ENCODE measurements around the gene EIF5AL1.

Gene EIF5AL1

DNA sequence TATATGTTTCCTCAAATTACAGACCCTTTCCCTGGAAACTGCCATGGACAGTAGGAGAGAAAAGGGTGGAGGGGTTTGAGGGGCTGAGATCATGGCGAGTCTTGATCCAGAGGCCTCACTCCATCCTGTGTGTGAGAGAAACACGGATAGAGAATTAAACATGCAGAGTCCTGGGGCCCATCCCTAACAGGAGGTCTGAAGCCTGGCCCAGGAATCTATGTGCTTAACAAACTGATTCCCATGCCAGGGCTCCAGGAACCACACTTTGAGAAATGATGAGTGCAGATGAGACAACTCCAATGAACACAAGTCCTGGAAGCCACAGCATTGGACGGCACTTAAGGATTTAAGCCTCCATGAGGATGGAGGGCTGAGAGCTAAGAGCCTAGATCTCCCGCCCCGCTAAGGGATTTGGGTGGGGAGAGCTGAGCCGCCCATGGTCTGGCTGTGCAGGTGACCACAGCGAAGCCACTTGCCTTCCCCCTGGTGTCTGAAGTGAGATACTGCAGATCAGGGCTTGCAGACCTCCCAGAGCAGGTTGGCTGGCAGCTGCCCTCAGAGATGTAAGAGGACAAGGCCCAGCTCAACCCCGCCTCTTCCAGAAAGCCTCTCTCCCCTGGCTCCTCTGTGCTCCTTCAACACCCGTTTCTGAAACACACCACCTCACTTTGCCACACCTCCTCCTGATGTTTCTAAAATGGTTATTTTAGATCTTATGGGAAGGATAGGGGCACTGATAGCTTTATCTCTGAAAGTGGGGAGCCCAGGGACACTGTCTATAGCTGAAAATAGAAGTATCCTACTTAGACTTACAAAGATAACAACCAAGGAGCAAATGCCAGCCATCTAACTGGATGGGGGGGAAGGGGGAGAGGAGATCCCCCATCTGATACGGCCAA is 24.8 kb upstream of the EIF5AL1 start:
- Histone ChIP-seq H3K27ac (peak overlapping the region; percentile 54 to 73), H3K4me1 (peaks cover 0 to 35% (median 24%) of the 10 kb centered on the region in 4 donors), H3K36me3 (no peaks in the 10 kb centered on the region), H3K27me3 (no peaks in the 10 kb centered on the region), H3K9me3 (no peaks in the 10 kb centered on the region), H3K4me3 (no peak overlapping the region)
- intact Hi-C loops (cut with DNase I; ENCODE audit: low total_unique reads), result no loop called here
- DNase-seq, result peak; percentile 61 to 74
- TF ChIP-seq, protein P1, sequence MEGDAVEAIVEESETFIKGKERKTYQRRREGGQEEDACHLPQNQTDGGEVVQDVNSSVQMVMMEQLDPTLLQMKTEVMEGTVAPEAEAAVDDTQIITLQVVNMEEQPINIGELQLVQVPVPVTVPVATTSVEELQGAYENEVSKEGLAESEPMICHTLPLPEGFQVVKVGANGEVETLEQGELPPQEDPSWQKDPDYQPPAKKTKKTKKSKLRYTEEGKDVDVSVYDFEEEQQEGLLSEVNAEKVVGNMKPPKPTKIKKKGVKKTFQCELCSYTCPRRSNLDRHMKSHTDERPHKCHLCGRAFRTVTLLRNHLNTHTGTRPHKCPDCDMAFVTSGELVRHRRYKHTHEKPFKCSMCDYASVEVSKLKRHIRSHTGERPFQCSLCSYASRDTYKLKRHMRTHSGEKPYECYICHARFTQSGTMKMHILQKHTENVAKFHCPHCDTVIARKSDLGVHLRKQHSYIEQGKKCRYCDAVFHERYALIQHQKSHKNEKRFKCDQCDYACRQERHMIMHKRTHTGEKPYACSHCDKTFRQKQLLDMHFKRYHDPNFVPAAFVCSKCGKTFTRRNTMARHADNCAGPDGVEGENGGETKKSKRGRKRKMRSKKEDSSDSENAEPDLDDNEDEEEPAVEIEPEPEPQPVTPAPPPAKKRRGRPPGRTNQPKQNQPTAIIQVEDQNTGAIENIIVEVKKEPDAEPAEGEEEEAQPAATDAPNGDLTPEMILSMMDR (IDR thresholded peaks at IDR 0.05), result peak; percentile 37 to 39

DNA sequence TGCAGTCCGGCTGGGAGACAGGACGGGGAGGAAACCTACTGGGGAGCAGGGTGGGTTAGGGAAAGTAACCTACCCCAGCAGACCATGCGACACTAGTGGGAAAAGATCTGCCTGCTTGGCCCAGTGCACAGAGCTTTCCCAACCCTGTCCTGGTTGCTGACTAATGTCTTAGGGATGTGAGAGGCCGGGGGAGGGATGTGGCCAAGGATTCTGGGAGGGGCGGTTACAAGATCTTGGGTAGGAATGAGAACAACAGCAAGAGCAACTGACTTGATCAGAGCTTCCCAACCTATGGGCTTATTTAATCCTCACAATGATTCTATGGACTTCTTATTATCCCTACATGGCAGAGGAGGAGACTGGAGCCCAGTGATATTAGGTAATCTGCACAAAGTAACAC is 24.0 kb upstream of the EIF5AL1 start:
- Histone ChIP-seq H3K36me3 (no peaks in the 10 kb centered on the region), H3K4me3 (no peak overlapping the region), H3K4me1 (peaks cover 0 to 33% (median 23%) of the 10 kb centered on the region in 4 donors), H3K27ac (peak overlapping the region; percentile 54 to 73), H3K9me3 (no peaks in the 10 kb centered on the region), H3K27me3 (no peaks in the 10 kb centered on the region)
- TF ChIP-seq, protein P1 (IDR thresholded peaks at IDR 0.05), result no peak
- peak; percentile 89 to 91 for DNase-seq
- intact Hi-C loops (cut with DNase I; ENCODE audit: low total_unique reads), result no loop called here

DNA sequence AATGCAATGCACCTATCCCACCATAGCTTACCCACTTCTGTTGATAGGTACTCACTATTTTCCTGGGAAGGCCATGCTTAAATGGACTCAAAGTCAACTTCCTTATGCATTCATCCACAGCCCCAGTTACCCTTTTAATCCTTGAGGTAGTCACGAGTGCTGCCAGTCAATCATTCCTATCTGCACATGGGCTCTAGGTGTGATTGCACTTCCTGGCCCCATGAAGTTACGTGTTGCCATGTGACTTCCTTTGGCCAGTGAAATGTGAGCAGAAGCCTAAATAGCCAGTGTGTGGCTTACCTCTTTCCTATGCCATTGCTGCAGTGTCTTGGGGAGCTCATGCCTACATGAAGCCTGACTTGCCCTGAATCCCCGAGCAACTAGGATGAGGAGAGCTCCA is 23.5 kb upstream of the EIF5AL1 start:
- no peaks in the 10 kb centered on the region for H3K27me3 ChIP-seq
- H3K4me3 ChIP-seq, result no peak overlapping the region
- peaks cover 0 to 28% (median 20%) of the 10 kb centered on the region in 4 donors for H3K4me1 ChIP-seq
- H3K9me3 ChIP-seq, result no peaks in the 10 kb centered on the region
- TF ChIP-seq, protein P1 (IDR thresholded peaks at IDR 0.05), result no peak
- DNase-seq, result no peak
- intact Hi-C loops (cut with DNase I; ENCODE audit: low total_unique reads), result no loop called here
- peak overlapping the region; percentile 54 to 73 for H3K27ac ChIP-seq
- H3K36me3 ChIP-seq, result no peaks in the 10 kb centered on the region

DNA sequence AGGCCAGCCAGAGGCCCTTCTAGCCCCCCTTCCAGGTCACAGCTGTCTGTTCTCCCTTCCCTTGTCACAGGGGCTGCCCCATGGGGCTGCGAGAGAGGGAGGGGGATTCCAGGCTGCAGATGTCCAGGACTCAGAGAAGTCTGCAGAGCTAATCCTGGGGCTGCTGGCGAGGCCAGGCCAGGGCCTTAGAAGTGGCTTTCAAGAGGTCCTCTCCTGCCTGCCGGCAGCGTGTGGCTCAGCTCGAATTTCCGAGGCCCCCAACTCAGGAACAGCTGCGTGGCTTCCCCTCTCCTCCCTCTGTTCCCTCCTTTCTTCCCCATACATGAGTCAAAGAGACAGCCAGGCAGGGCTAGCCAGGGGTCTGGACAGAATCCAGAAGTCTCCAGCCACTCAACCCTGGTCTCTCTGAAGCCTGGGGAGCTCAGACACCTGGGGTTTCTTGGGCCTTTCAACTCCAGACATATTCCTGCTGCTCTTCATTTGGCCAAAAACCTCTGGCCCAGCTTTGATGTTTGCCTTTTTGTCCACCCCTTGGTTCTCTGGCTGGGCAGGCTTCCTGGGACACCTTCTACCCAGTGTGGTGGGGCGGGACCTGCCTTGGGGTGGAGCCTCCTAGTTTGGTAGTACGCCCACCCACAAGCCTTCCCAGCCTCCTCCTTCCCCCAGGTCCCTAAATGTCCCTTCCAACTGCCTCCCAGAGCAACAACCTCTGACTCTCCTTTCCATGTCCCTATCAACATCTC is 21.8 kb upstream of the EIF5AL1 start:
- H3K4me1 ChIP-seq, result peaks cover 0 to 24% (median 17%) of the 10 kb centered on the region in 4 donors
- TF ChIP-seq, protein P1 (IDR thresholded peaks at IDR 0.05), result no peak
- H3K4me3 ChIP-seq, result no peak overlapping the region
- H3K27me3 ChIP-seq, result no peaks in the 10 kb centered on the region
- no peaks in the 10 kb centered on the region for H3K36me3 ChIP-seq
- intact Hi-C loops (cut with DNase I; ENCODE audit: low total_unique reads), result no loop called here
- DNase-seq, result peak in 1 of 2 donors; percentile 60
- no peak overlapping the region for H3K27ac ChIP-seq
- H3K9me3 ChIP-seq, result no peaks in the 10 kb centered on the region

DNA sequence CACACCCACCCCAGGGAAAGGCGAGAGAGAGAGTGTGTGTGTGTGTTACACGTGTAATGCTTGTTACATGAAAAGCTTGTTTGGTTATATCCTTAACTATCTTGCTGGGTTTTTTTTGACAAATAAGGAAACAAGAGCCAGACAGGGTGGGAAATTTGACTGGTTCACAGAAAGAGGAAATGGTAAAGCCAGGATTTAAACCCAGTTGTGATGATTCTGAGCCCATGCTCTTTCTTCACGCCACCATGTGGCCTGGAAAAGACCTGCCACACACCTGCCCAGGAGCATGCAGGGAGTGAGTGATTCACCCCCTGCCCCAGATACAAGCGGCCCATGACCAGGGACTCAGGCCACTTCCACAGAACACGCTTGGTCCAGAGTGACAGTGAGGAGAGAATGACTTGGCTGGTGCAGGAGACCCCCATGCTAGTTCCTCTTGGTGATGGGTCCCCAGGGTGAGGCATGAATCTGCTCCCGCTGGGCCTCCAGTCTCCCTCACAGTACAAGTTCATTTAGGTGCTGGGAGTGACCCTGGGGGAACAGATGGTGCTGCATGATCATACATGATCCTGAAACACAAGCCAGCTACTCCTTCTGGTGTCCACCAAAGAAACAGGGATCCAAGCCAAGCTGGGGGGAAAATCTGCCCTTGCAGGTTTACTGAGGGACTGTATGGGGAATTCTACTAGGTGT is 21.0 kb upstream of the EIF5AL1 start:
- Histone ChIP-seq H3K27me3 (no peaks in the 10 kb centered on the region), H3K27ac (no peak overlapping the region), H3K36me3 (no peaks in the 10 kb centered on the region), H3K4me1 (peaks cover 0 to 24% (median 17%) of the 10 kb centered on the region in 4 donors), H3K9me3 (no peaks in the 10 kb centered on the region), H3K4me3 (no peak overlapping the region)
- peak in 1 of 2 donors; percentile 20 for DNase-seq
- intact Hi-C loops (cut with DNase I; ENCODE audit: low total_unique reads), result no loop called here
- TF ChIP-seq, protein P1 (IDR thresholded peaks at IDR 0.05), result no peak
